Measurements from ENCODE around the gene PPARG. TPM values are rescaled to one million over a fixed set of nuclear protein-coding genes. Genes with fewer than 3 reads are reported as not detected.

PPARG gene
- total RNA-seq, 1 donor = 4.7 TPM

DNA sequence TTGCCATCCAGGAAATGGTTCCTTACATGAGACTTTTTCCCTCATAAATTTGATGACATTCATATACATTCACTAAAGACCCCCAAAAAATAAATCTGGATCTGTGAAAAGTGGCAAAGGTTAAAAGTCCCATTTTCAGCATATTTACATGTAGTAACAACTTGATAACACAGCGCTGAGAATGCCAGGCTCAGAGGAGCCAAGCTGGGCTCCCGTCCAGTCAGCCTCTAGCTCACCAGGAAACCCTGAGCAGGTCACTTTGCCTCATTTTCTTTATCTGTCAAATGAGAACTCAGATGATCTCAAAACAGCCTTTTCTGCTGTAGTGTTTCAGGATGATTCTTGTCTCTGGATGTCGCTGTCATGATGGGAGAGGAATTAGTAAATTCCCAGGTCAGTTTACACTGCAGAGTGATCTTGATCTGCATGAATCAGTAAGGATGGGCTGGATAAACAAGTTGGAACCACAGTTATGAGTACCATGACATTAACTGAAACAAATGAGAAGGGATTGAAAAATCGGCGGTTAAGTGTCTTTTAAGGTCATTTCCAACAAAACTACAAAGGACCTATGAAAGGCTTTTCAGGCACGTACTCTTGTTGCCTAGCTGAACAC, 82.8 kb downstream of the PPARG start:
- TF ChIP-seq, protein P1, sequence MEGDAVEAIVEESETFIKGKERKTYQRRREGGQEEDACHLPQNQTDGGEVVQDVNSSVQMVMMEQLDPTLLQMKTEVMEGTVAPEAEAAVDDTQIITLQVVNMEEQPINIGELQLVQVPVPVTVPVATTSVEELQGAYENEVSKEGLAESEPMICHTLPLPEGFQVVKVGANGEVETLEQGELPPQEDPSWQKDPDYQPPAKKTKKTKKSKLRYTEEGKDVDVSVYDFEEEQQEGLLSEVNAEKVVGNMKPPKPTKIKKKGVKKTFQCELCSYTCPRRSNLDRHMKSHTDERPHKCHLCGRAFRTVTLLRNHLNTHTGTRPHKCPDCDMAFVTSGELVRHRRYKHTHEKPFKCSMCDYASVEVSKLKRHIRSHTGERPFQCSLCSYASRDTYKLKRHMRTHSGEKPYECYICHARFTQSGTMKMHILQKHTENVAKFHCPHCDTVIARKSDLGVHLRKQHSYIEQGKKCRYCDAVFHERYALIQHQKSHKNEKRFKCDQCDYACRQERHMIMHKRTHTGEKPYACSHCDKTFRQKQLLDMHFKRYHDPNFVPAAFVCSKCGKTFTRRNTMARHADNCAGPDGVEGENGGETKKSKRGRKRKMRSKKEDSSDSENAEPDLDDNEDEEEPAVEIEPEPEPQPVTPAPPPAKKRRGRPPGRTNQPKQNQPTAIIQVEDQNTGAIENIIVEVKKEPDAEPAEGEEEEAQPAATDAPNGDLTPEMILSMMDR (IDR thresholded peaks at IDR 0.05; ENCODE audit: insufficient read depth, low read depth, low read length) = no peak
- H3K4me3 ChIP-seq (ENCODE audit: low read depth, low read length) = no peak overlapping the region
- DNase-seq (ENCODE audit: low read depth) = peak; percentile 66

DNA sequence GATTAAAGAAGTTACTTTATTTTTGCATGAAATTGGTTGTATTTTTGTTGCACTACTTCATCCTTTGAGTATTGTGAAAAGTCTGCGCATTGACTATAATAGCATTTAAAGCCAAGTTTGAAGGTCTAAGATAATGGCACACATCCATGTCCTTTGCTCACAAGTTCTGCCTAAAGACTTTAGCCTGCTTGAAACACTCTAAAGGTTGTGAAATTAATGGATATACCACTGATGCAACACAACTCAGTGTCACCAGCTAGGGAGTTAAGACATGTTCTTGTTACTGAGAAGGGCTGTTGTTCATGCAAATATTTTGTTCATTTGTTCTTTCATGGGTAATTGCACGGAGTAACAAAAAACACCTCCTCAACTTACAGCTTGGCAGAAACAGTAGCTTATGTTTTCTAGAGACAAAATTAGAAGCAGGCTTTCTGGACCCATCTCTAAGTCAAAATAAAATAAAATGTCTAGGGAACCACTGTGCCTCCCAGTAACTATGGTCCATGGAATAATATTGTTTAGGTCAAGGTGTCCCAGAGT, 83.9 kb downstream of the PPARG start:
- peak; percentile 66 for DNase-seq (ENCODE audit: low read depth)

DNA sequence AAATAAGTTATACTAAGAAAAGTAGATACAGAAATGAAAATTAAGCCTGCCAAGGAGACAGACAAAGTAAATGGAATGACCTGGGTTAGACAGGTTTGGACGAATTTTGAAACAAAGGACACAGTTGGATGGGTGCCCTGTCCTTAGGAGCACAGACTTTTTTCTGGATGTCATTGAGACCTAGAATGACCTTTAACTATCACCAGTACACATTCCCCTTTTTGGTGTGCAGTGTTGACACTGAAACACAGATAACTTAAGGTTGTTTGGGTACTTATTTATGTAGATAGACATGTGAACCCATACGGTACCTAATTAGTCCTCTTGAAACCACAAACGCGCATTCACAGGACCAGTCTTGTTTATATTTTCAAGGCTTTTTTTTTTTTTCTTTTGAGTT, 86.7 kb downstream of the PPARG start:
- DNase-seq (ENCODE audit: low read depth) = no peak

More for the DNA sequence above, 83.9 kb downstream of the PPARG start:
- no peak overlapping the region for H3K4me3 ChIP-seq (ENCODE audit: low read depth, low read length)
- TF ChIP-seq, protein P1 (IDR thresholded peaks at IDR 0.05; ENCODE audit: insufficient read depth, low read depth, low read length) = no peak

DNA sequence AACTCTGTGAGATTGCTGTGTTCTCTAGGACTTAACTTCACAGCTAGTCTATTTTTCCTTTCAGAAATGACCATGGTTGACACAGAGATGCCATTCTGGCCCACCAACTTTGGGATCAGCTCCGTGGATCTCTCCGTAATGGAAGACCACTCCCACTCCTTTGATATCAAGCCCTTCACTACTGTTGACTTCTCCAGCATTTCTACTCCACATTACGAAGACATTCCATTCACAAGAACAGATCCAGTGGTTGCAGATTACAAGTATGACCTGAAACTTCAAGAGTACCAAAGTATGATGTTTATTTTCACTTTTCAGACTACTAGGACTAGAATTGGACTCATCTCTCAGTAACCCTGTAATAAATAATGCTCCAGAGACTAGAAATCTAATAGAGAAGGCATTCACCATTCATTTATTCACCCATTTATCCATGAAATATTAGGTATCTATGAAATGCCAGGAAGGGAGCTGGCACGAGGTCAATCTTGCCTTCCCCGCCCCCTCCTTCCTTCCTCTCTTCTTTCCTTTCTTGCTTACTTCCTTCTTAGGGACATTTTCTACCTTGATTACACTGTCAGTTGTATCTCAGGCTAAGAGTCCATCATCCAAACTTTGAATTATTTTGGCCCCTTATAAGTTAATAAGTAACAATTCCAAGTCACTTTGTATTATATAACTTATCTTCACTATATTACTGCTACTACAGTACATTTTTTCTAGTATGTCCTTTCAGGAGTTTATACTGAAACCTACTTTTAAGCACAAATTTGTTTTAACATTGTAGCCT, 91.0 kb downstream of the PPARG start:
- DNase-seq (ENCODE audit: low read depth) = no peak
- no peak overlapping the region for H3K4me3 ChIP-seq (ENCODE audit: low read depth, low read length)
- TF ChIP-seq, protein P1 (IDR thresholded peaks at IDR 0.05; ENCODE audit: insufficient read depth, low read depth, low read length) = no peak

More for the DNA sequence above, 86.7 kb downstream of the PPARG start:
- TF ChIP-seq, protein P1 (IDR thresholded peaks at IDR 0.05; ENCODE audit: insufficient read depth, low read depth, low read length) = no peak
- H3K4me3 ChIP-seq (ENCODE audit: low read depth, low read length) = no peak overlapping the region

DNA sequence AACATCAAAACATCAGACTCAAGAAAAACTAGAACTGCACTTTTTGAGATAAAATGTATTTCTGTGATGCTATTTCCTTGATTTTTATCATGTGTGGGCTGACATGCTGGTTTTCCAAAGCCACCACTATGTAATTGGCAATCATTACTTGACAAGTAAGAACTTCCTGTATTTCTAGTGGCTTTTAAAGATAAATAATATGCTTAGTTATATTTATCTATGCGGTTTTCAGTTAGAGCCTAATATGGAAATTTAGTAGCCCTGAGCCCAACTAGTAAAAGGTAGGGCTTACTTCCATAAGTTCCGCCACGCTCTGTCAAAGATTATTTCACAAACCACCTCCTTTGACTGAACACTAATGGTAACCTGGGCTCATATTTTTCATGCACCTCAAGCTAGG, 91.6 kb downstream of the PPARG start:
- peak; percentile 44 for DNase-seq (ENCODE audit: low read depth)
- TF ChIP-seq, protein P1 (IDR thresholded peaks at IDR 0.05; ENCODE audit: insufficient read depth, low read depth, low read length) = no peak
- H3K4me3 ChIP-seq (ENCODE audit: low read depth, low read length) = no peak overlapping the region

DNA sequence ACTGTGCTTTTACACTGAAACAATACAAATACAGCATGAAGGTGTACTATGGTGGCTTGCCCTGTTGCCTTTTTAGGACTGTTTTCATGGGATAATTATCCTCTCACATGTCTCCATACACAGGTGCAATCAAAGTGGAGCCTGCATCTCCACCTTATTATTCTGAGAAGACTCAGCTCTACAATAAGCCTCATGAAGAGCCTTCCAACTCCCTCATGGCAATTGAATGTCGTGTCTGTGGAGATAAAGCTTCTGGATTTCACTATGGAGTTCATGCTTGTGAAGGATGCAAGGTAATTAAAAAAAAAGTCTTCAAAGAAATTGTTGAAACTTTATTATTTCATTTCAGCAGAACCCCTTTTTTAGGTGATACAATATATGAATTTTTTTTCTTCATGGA, 92.3 kb downstream of the PPARG start:
- no peak overlapping the region for H3K4me3 ChIP-seq (ENCODE audit: low read depth, low read length)
- no peak for DNase-seq (ENCODE audit: low read depth)
- TF ChIP-seq, protein P1 (IDR thresholded peaks at IDR 0.05; ENCODE audit: insufficient read depth, low read depth, low read length) = no peak

Measured in fibroblast of villous mesenchyme (primary cell).